WTC11 (cell line): ENCODE data around the gene LEAP2. TPM values are rescaled to one million over a fixed set of nuclear protein-coding genes. Genes with fewer than 3 reads are reported as not detected.

Source experiments
- ATAC-seq: fragments of 200-7000 bp; cut with Tn5 transposase; 2 replicates; pipeline ENCODE4 v1.10.0; 2021; ENCODE audit warnings: mild to moderate bottlenecking, moderate library complexity
- CTCF ChIA-PET: fragments of 300-600 bp; sonication (Branson Sonifier 250); formaldehyde crosslinking; loops from one replicate; lab custom pipeline; 2021; ENCODE audit warnings: antibody characterized with exemption; lab: Charles Lee
- POLR2A ChIA-PET: fragments of 350-600 bp; sonication (Branson Sonifier 250); formaldehyde crosslinking; loops from one replicate; lab custom pipeline; 2021; ENCODE audit warnings: antibody characterized with exemption; lab: Charles Lee
- DNase-seq: peaks from one replicate; pipeline ENCODE4 v3.0.0; 2021; ENCODE audit warnings: low spot score
- H3K27ac Mint-ChIP-seq: 2 replicates; pipeline ENCODE4 v1.8.0; 2021; ENCODE audit warnings: mixed read lengths
- H3K27me3 Mint-ChIP-seq: 2 replicates; pipeline ENCODE4 v1.8.0; 2021; ENCODE audit warnings: low read depth, mild to moderate bottlenecking, moderate library complexity, mixed read lengths
- H3K36me3 Mint-ChIP-seq: 2 replicates; pipeline ENCODE4 v1.8.0; 2021; ENCODE audit warnings: mixed read lengths
- H3K4me1 Mint-ChIP-seq: 2 replicates; pipeline ENCODE4 v1.8.0; 2022; ENCODE audit warnings: mixed read lengths
- H3K4me3 Mint-ChIP-seq: 2 replicates; pipeline ENCODE4 v1.8.0; 2021; ENCODE audit warnings: mild to moderate bottlenecking, moderate library complexity, mixed read lengths
- H3K9me3 Mint-ChIP-seq: 2 replicates; pipeline ENCODE4 v1.8.0; 2021; ENCODE audit warnings: mixed read lengths
- ATF1 ChIP-seq: sonication (generic); formaldehyde crosslinking; IDR thresholded peaks from 2 replicates; pipeline ENCODE4 v1.8.1; 2023; ENCODE audit warnings: mild to moderate bottlenecking, moderate library complexity, missing genetic modification reagents
- EMX1 ChIP-seq: fragments of 250-450 bp; sonication (Bioruptor Pico); IDR thresholded peaks from 2 replicates; pipeline ENCODE4 v1.8.0; 2021; ENCODE audit warnings: mild to moderate bottlenecking
- GRHL2 ChIP-seq: fragments of 250-450 bp; sonication (Bioruptor Pico); IDR thresholded peaks from 2 replicates; pipeline ENCODE4 v1.8.0; 2022; ENCODE audit warnings: mild to moderate bottlenecking, moderate library complexity; ENCODE audit not compliant: insufficient replicate concordance, severe bottlenecking
- MYBL2 ChIP-seq: sonication (generic); formaldehyde crosslinking; IDR thresholded peaks from 2 replicates; pipeline ENCODE4 v1.8.1; 2023; ENCODE audit warnings: mild to moderate bottlenecking, moderate library complexity, missing genetic modification reagents
- NFE2L1 ChIP-seq: sonication (generic); formaldehyde crosslinking; IDR thresholded peaks from 2 replicates; pipeline ENCODE4 v1.8.1; 2023; ENCODE audit warnings: missing genetic modification reagents
- NR2C2 ChIP-seq: sonication (generic); formaldehyde crosslinking; IDR thresholded peaks from 2 replicates; pipeline ENCODE4 v1.8.0; 2022; ENCODE audit warnings: mild to moderate bottlenecking, missing genetic modification reagents
- NR3C1 ChIP-seq: sonication (generic); formaldehyde crosslinking; conservative IDR thresholded peaks from 2 replicates; pipeline ENCODE4 v1.8.1; 2023; ENCODE audit warnings: low read depth, mild to moderate bottlenecking, missing genetic modification reagents
- RORB ChIP-seq: fragments of 250-450 bp; sonication (Bioruptor Pico); IDR thresholded peaks from 2 replicates; pipeline ENCODE4 v1.9.0; 2021; ENCODE audit warnings: mild to moderate bottlenecking
- SMAD3 ChIP-seq: sonication (generic); formaldehyde crosslinking; IDR thresholded peaks from 2 replicates; pipeline ENCODE4 v1.8.0; 2022; ENCODE audit warnings: missing genetic modification reagents, mild to moderate bottlenecking, borderline replicate concordance
- SP1 ChIP-seq: sonication (generic); formaldehyde crosslinking; conservative IDR thresholded peaks from 2 replicates; pipeline ENCODE4 v1.8.1; 2022; ENCODE audit warnings: missing genetic modification reagents
- ZBTB21 ChIP-seq: sonication (generic); formaldehyde crosslinking; IDR thresholded peaks from 2 replicates; pipeline ENCODE4 v1.8.1; 2023; ENCODE audit warnings: mild to moderate bottlenecking, missing genetic modification reagents, borderline replicate concordance
- ZNF138 ChIP-seq: sonication (generic); formaldehyde crosslinking; conservative IDR thresholded peaks from 2 replicates; pipeline ENCODE4 v1.8.1; 2022; ENCODE audit warnings: mild to moderate bottlenecking, moderate library complexity, missing genetic modification reagents
- total RNA-seq: library from RNA; stranded (reverse); gene quantifications from 3 replicates; pipeline ENCODE4 v1.2.3, GENCODE V29; 2021
- TF ChIP-seq, protein P1 (sequence below): sonication (generic); formaldehyde crosslinking; IDR thresholded peaks from 2 replicates; pipeline ENCODE4 v1.8.0; 2023; ENCODE audit warnings: missing genetic modification reagents
- TF ChIP-seq, protein P2 (sequence below): sonication (generic); formaldehyde crosslinking; IDR thresholded peaks from 2 replicates; pipeline ENCODE4 v1.8.0; 2023; ENCODE audit warnings: missing genetic modification reagents, mild to moderate bottlenecking, borderline replicate concordance
- TF ChIP-seq, protein P3 (sequence below): sonication (generic); formaldehyde crosslinking; IDR thresholded peaks from 2 replicates; pipeline ENCODE4 v1.8.1; 2023; ENCODE audit warnings: mild to moderate bottlenecking, missing genetic modification reagents, moderate library complexity
- TF ChIP-seq, protein P4 (sequence below): sonication (generic); formaldehyde crosslinking; IDR thresholded peaks from 2 replicates; pipeline ENCODE4 v1.8.0; 2023; ENCODE audit warnings: mild to moderate bottlenecking, missing genetic modification reagents
- TF ChIP-seq, protein P5 (sequence below): sonication (generic); formaldehyde crosslinking; IDR thresholded peaks from 2 replicates; pipeline ENCODE4 v1.8.1; 2023; ENCODE audit warnings: mild to moderate bottlenecking, missing genetic modification reagents, moderate library complexity
- TF ChIP-seq, protein P6 (sequence below): sonication (generic); formaldehyde crosslinking; IDR thresholded peaks from 2 replicates; pipeline ENCODE4 v1.8.1; 2023; ENCODE audit warnings: mild to moderate bottlenecking, moderate library complexity, missing genetic modification reagents
- TF ChIP-seq, protein P7 (sequence below): sonication (generic); formaldehyde crosslinking; IDR thresholded peaks from 2 replicates; pipeline ENCODE4 v1.8.0; 2022; ENCODE audit warnings: mild to moderate bottlenecking, missing genetic modification reagents

The LEAP2 gene
- total RNA-seq, 1 experiment from 2014 or later = 2.0 TPM

DNA sequence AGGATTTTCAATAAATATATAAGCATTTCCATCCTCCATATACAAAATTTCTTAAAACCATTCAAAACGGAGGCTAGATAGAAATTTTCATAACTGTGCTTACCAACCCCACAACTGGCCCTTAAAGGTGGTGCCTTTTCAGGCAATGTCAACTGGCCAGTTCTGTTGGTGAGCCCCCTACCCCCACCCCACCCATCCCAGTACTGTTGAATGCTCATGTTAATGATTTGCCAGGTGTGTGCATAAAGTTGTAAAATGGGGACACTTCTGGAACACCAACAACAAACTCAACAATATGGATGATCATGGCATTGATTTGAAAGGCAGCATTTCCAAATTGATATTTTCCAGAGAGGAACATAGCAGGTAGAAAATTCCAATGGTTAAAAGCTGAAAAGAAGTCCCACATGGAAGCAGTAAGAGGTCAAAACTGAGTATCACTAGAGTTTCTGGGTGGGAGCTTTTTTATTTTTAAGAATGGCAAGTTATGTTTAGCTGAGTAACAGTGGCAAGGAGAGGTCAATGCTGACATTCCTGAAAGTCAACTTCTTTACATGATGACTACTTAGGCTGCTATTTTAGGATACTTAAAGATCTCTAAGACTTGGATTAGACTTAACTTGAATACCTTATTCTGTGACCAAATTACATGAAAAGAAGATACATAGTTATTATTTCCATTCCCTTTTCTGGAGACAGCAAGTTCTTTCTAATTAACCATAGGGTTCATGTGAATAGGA lies 2.7 kb downstream of the LEAP2 start:
- no peak for ATAC-seq
- no peak overlapping the region for H3K27ac Mint-ChIP-seq
- TF ChIP-seq ATF1 (CRISPR knock-in tag) (no peak), NR2C2 (CRISPR knock-in tag) (no peak), EMX1 (CRISPR knock-in tag) (no peak), NR3C1 (CRISPR knock-in tag) (no peak), SMAD3 (no peak)
- TF ChIP-seq, protein P1, sequence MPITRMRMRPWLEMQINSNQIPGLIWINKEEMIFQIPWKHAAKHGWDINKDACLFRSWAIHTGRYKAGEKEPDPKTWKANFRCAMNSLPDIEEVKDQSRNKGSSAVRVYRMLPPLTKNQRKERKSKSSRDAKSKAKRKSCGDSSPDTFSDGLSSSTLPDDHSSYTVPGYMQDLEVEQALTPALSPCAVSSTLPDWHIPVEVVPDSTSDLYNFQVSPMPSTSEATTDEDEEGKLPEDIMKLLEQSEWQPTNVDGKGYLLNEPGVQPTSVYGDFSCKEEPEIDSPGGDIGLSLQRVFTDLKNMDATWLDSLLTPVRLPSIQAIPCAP (CRISPR knock-in tag) = no peak
- TF ChIP-seq, protein P2, sequence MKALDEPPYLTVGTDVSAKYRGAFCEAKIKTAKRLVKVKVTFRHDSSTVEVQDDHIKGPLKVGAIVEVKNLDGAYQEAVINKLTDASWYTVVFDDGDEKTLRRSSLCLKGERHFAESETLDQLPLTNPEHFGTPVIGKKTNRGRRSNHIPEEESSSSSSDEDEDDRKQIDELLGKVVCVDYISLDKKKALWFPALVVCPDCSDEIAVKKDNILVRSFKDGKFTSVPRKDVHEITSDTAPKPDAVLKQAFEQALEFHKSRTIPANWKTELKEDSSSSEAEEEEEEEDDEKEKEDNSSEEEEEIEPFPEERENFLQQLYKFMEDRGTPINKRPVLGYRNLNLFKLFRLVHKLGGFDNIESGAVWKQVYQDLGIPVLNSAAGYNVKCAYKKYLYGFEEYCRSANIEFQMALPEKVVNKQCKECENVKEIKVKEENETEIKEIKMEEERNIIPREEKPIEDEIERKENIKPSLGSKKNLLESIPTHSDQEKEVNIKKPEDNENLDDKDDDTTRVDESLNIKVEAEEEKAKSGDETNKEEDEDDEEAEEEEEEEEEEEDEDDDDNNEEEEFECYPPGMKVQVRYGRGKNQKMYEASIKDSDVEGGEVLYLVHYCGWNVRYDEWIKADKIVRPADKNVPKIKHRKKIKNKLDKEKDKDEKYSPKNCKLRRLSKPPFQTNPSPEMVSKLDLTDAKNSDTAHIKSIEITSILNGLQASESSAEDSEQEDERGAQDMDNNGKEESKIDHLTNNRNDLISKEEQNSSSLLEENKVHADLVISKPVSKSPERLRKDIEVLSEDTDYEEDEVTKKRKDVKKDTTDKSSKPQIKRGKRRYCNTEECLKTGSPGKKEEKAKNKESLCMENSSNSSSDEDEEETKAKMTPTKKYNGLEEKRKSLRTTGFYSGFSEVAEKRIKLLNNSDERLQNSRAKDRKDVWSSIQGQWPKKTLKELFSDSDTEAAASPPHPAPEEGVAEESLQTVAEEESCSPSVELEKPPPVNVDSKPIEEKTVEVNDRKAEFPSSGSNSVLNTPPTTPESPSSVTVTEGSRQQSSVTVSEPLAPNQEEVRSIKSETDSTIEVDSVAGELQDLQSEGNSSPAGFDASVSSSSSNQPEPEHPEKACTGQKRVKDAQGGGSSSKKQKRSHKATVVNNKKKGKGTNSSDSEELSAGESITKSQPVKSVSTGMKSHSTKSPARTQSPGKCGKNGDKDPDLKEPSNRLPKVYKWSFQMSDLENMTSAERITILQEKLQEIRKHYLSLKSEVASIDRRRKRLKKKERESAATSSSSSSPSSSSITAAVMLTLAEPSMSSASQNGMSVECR (CRISPR knock-in tag) = no peak
- TF ChIP-seq, protein P3, sequence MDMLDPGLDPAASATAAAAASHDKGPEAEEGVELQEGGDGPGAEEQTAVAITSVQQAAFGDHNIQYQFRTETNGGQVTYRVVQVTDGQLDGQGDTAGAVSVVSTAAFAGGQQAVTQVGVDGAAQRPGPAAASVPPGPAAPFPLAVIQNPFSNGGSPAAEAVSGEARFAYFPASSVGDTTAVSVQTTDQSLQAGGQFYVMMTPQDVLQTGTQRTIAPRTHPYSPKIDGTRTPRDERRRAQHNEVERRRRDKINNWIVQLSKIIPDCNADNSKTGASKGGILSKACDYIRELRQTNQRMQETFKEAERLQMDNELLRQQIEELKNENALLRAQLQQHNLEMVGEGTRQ (CRISPR knock-in tag) = no peak
- TF ChIP-seq, protein P4, sequence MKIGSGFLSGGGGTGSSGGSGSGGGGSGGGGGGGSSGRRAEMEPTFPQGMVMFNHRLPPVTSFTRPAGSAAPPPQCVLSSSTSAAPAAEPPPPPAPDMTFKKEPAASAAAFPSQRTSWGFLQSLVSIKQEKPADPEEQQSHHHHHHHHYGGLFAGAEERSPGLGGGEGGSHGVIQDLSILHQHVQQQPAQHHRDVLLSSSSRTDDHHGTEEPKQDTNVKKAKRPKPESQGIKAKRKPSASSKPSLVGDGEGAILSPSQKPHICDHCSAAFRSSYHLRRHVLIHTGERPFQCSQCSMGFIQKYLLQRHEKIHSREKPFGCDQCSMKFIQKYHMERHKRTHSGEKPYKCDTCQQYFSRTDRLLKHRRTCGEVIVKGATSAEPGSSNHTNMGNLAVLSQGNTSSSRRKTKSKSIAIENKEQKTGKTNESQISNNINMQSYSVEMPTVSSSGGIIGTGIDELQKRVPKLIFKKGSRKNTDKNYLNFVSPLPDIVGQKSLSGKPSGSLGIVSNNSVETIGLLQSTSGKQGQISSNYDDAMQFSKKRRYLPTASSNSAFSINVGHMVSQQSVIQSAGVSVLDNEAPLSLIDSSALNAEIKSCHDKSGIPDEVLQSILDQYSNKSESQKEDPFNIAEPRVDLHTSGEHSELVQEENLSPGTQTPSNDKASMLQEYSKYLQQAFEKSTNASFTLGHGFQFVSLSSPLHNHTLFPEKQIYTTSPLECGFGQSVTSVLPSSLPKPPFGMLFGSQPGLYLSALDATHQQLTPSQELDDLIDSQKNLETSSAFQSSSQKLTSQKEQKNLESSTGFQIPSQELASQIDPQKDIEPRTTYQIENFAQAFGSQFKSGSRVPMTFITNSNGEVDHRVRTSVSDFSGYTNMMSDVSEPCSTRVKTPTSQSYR = no peak
- TF ChIP-seq, all 79 proteins: peak for 0

DNA sequence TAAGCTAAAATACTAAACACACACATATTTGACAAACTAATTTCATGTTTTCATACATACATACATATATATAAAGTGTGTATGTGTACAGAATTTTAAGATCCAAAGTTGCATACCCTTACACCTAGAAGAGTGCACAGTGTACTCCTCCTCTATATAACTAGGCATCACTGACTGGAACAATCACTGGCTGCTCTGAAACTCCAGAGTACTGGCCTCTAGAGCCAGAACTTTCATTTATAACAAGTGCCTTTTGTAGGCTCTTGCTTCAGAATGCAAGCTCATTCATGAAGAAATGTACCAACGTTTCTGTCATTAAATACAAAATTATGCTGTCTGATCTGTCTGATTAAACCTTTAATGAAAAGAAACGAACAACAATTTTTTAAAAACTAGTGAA lies 4.0 kb downstream of the LEAP2 start:
- no peaks in the 10 kb centered on the region for H3K4me1 Mint-ChIP-seq
- H3K27ac Mint-ChIP-seq = no peak overlapping the region
- ChIA-PET POLR2A (no interaction called here), CTCF (interaction anchor here (0.6 kb wide), 1 partner anchor 64 kb away, joined by 4 read pairs; the partner anchor contains the start of gene SOWAHA)
- DNase-seq (no peak), ATAC-seq (no peak)
- H3K36me3 Mint-ChIP-seq = peaks cover 37% of the 10 kb centered on the region
- H3K9me3 Mint-ChIP-seq = no peaks in the 10 kb centered on the region
- H3K4me3 Mint-ChIP-seq = no peak overlapping the region
- no peaks in the 10 kb centered on the region for H3K27me3 Mint-ChIP-seq
- TF ChIP-seq, protein P3 (CRISPR knock-in tag) = no peak
- TF ChIP-seq SP1 (no peak), MYBL2 (CRISPR knock-in tag) (no peak), RORB (CRISPR knock-in tag) (no peak), GRHL2 (CRISPR knock-in tag) (no peak), ZNF138 (CRISPR knock-in tag) (no peak), NFE2L1 (no peak), ZBTB21 (no peak)
- TF ChIP-seq, protein P5, sequence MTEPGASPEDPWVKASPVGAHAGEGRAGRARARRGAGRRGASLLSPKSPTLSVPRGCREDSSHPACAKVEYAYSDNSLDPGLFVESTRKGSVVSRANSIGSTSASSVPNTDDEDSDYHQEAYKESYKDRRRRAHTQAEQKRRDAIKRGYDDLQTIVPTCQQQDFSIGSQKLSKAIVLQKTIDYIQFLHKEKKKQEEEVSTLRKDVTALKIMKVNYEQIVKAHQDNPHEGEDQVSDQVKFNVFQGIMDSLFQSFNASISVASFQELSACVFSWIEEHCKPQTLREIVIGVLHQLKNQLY (CRISPR knock-in tag) = no peak
- TF ChIP-seq, protein P6, sequence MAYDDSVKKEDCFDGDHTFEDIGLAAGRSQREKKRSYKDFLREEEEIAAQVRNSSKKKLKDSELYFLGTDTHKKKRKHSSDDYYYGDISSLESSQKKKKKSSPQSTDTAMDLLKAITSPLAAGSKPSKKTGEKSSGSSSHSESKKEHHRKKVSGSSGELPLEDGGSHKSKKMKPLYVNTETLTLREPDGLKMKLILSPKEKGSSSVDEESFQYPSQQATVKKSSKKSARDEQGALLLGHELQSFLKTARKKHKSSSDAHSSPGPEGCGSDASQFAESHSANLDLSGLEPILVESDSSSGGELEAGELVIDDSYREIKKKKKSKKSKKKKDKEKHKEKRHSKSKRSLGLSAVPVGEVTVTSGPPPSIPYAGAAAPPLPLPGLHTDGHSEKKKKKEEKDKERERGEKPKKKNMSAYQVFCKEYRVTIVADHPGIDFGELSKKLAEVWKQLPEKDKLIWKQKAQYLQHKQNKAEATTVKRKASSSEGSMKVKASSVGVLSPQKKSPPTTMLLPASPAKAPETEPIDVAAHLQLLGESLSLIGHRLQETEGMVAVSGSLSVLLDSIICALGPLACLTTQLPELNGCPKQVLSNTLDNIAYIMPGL = no peak
- TF ChIP-seq, protein P7, sequence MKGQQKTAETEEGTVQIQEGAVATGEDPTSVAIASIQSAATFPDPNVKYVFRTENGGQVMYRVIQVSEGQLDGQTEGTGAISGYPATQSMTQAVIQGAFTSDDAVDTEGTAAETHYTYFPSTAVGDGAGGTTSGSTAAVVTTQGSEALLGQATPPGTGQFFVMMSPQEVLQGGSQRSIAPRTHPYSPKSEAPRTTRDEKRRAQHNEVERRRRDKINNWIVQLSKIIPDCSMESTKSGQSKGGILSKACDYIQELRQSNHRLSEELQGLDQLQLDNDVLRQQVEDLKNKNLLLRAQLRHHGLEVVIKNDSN = no peak

More for the DNA sequence above, 2.7 kb downstream of the LEAP2 start:
- ChIA-PET POLR2A (no interaction called here), CTCF (no interaction called here)
- DNase-seq = no peak
- H3K9me3 Mint-ChIP-seq = no peaks in the 10 kb centered on the region
- peaks cover 31% of the 10 kb centered on the region for H3K36me3 Mint-ChIP-seq
- no peaks in the 10 kb centered on the region for H3K4me1 Mint-ChIP-seq
- H3K4me3 Mint-ChIP-seq = no peak overlapping the region
- H3K27me3 Mint-ChIP-seq = no peaks in the 10 kb centered on the region
